ENCODE data around the gene LARGE1. TPM values are rescaled to one million over a fixed set of nuclear protein-coding genes. Genes with fewer than 3 reads are reported as not detected.

Gene LARGE1
- total RNA-seq, 1 experiment from 2014 or later = 5.8 TPM

GRCh38 chr22:33848251-33848650 is 72.0 kb downstream of the LARGE1 start:
- no peaks in the 10 kb centered on the region for H3K4me1 ChIP-seq
- Mint-ChIP-seq H3K27ac (ENCODE audit: unreplicated experiment) (no peak overlapping the region), H3K4me1 (ENCODE audit: low read depth, unreplicated experiment) (no peaks in the 10 kb centered on the region), H3K9me3 (ENCODE audit: unreplicated experiment) (peaks cover 36% of the 10 kb centered on the region), H3K27me3 (ENCODE audit: insufficient read depth, unreplicated experiment) (no peaks in the 10 kb centered on the region), H3K4me3 (ENCODE audit: unreplicated experiment) (no peak overlapping the region), H3K36me3 (ENCODE audit: insufficient read depth, unreplicated experiment) (no peaks in the 10 kb centered on the region)
- H3K27me3 ChIP-seq (replicated peaks; ENCODE audit: control insufficient read depth, insufficient read depth, low read length) = no peaks in the 10 kb centered on the region
- ChIA-PET CTCF (no interaction called here), POLR2A (no interaction called here)
- H3K36me3 ChIP-seq (ENCODE audit: control insufficient read depth, insufficient read depth, low read length) = no peaks in the 10 kb centered on the region
- no TSS peak for BruUV-seq (replicated peaks)
- TF ChIP-seq, protein P1, sequence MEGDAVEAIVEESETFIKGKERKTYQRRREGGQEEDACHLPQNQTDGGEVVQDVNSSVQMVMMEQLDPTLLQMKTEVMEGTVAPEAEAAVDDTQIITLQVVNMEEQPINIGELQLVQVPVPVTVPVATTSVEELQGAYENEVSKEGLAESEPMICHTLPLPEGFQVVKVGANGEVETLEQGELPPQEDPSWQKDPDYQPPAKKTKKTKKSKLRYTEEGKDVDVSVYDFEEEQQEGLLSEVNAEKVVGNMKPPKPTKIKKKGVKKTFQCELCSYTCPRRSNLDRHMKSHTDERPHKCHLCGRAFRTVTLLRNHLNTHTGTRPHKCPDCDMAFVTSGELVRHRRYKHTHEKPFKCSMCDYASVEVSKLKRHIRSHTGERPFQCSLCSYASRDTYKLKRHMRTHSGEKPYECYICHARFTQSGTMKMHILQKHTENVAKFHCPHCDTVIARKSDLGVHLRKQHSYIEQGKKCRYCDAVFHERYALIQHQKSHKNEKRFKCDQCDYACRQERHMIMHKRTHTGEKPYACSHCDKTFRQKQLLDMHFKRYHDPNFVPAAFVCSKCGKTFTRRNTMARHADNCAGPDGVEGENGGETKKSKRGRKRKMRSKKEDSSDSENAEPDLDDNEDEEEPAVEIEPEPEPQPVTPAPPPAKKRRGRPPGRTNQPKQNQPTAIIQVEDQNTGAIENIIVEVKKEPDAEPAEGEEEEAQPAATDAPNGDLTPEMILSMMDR (IDR thresholded peaks at IDR 0.05; ENCODE audit: insufficient read depth in 1 of 2, low read depth in 1 of 2, low read length in 1 of 2, severe bottlenecking in 1 of 2, unreplicated experiment in 1 of 2) = no peak
- intact Hi-C loops (cut with micrococcal nuclease; ENCODE audit: unreplicated experiment) = no loop called here
- H3K9me3 ChIP-seq = 0 out of 2 replicates have a peak, but pooled peaks cover 8% of the 10 kb centered on the region
- H3K4me3 ChIP-seq (ENCODE audit: low read depth, low read length) = no peak overlapping the region
- no peak for DNase-seq

DNA sequence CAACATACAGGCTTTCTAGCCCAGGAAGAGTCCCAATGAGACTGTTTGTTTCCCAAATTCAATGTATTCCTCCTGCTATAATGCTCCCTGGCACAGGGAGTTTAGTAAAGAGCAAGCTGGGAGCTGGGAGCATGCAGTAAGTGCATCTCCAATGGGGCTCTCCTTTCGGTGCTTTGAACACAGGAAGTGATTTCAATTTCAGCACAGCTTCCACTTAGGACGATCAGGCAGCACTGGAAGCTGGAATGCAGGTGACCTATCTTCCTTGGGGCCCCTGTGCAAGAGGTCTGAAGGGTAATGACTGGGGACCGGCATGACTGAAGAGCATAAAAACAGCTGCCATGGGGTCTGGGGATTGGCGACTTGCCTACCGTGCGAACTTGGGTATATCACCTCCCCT is 76.0 kb downstream of the LARGE1 start:
- no peaks in the 10 kb centered on the region for H3K36me3 ChIP-seq (ENCODE audit: control insufficient read depth, insufficient read depth, low read length)
- H3K27me3 ChIP-seq (replicated peaks; ENCODE audit: control insufficient read depth, insufficient read depth, low read length) = no peaks in the 10 kb centered on the region
- CTCF ChIA-PET = no interaction called here
- no peaks in the 10 kb centered on the region for H3K36me3 Mint-ChIP-seq (ENCODE audit: insufficient read depth, unreplicated experiment)
- no peaks in the 10 kb centered on the region for H3K4me1 ChIP-seq
- H3K4me3 Mint-ChIP-seq (ENCODE audit: unreplicated experiment) = no peak overlapping the region
- H3K27ac Mint-ChIP-seq (ENCODE audit: unreplicated experiment) = no peak overlapping the region
- DNase-seq = no peak
- no TSS peak for BruUV-seq (replicated peaks)
- intact Hi-C loops (cut with micrococcal nuclease; ENCODE audit: unreplicated experiment) = no loop called here
- H3K27me3 Mint-ChIP-seq (ENCODE audit: insufficient read depth, unreplicated experiment) = no peaks in the 10 kb centered on the region
- peaks cover 35% of the 10 kb centered on the region for H3K9me3 Mint-ChIP-seq (ENCODE audit: unreplicated experiment)
- H3K4me1 Mint-ChIP-seq (ENCODE audit: low read depth, unreplicated experiment) = no peaks in the 10 kb centered on the region
- TF ChIP-seq, protein P1 (IDR thresholded peaks at IDR 0.05; ENCODE audit: insufficient read depth in 1 of 2, low read depth in 1 of 2, low read length in 1 of 2, severe bottlenecking in 1 of 2, unreplicated experiment in 1 of 2) = no peak
- 0 out of 2 replicates have a peak, but pooled peaks cover 8% of the 10 kb centered on the region for H3K9me3 ChIP-seq
- no peak overlapping the region for H3K4me3 ChIP-seq (ENCODE audit: low read depth, low read length)
- POLR2A ChIA-PET = no interaction called here

GRCh38 chr22:33842421-33843094 is 77.7 kb downstream of the LARGE1 start:
- H3K9me3 Mint-ChIP-seq (ENCODE audit: unreplicated experiment) = peaks cover 21% of the 10 kb centered on the region
- no peak overlapping the region for H3K27ac Mint-ChIP-seq (ENCODE audit: unreplicated experiment)
- Histone ChIP-seq H3K36me3 (ENCODE audit: control insufficient read depth, insufficient read depth, low read length) (no peaks in the 10 kb centered on the region), H3K9me3 (0 out of 2 replicates have a peak, but pooled peaks cover 6% of the 10 kb centered on the region), H3K4me1 (no peaks in the 10 kb centered on the region), H3K27me3 (replicated peaks; ENCODE audit: control insufficient read depth, insufficient read depth, low read length) (no peaks in the 10 kb centered on the region), H3K4me3 (ENCODE audit: low read depth, low read length) (no peak overlapping the region)
- TF ChIP-seq, protein P1 (IDR thresholded peaks at IDR 0.05; ENCODE audit: insufficient read depth in 1 of 2, low read depth in 1 of 2, low read length in 1 of 2, severe bottlenecking in 1 of 2, unreplicated experiment in 1 of 2) = no peak
- BruUV-seq (replicated peaks) = no TSS peak
- H3K36me3 Mint-ChIP-seq (ENCODE audit: insufficient read depth, unreplicated experiment) = no peaks in the 10 kb centered on the region
- POLR2A ChIA-PET = no interaction called here
- intact Hi-C loops (cut with micrococcal nuclease; ENCODE audit: unreplicated experiment) = no loop called here
- no peak overlapping the region for H3K4me3 Mint-ChIP-seq (ENCODE audit: unreplicated experiment)
- H3K27me3 Mint-ChIP-seq (ENCODE audit: insufficient read depth, unreplicated experiment) = no peaks in the 10 kb centered on the region
- no peak for DNase-seq
- no peaks in the 10 kb centered on the region for H3K4me1 Mint-ChIP-seq (ENCODE audit: low read depth, unreplicated experiment)
- CTCF ChIA-PET = no interaction called here
